ENCODE measurements around the gene ANTKMT.

GRCh38 chr16:687499-687898 lies 33.4 kb upstream of the ANTKMT start:
- TF ChIP-seq SIN3A (IDR thresholded peaks at IDR 0.05; ENCODE audit: borderline replicate concordance, insufficient read depth, low read length) (no peak), POLR2AphosphoS5 (IDR thresholded peaks at IDR 0.05; ENCODE audit: low read depth, low read length) (no peak), REST (IDR thresholded peaks at IDR 0.05; ENCODE audit: insufficient read depth in 1 of 2, low read depth in 2 of 2, low read length in 2 of 2) (no peak)
